ENCODE data around the gene GDPGP1. TPM values are rescaled to one million over a fixed set of nuclear protein-coding genes. Genes with fewer than 3 reads are reported as not detected.

GDPGP1 gene
- total and polyA plus RNA-seq, 2 experiments from 2014 or later = 0.61 to 3.8 TPM

DNA sequence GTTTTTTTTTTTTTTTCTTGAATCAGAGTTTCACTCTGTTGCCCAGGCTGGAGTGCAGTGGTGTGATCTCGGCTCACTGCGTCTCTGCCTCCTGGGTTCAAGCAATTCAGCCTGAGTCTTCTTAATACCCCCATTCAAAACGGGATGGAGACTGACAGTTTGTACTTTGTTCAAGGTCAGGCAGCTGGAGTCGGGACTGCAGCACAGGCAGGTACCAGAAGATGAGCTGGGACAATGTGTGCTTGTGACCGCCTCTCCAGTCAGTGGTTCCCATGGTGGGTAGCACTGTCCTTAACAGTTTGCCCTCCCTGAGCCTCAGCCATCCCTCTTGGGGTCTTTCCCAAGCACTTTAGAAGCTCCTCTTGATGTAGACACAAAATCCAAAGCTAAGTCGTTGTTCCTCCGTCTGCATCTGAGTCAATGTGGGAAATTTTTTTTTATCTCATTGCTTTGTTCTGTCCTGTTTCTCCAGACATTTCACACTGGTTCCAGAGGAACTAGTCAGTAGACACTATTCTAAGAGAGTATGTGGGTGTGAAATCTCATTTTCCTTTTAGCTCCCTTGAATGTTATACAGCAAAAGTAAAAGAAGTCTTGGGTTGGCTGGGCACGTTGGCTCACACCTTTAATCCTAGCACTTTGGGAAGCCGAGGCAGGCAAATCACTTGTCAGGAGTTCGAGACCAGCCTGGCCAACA lies 10.1 kb downstream of the GDPGP1 start:
- Mint-ChIP-seq H3K36me3 (ENCODE audit: low read depth) (no peaks in the 10 kb centered on the region; the same call in 2 of the 3 replicates), H3K4me3 (no peak overlapping the region)

DNA sequence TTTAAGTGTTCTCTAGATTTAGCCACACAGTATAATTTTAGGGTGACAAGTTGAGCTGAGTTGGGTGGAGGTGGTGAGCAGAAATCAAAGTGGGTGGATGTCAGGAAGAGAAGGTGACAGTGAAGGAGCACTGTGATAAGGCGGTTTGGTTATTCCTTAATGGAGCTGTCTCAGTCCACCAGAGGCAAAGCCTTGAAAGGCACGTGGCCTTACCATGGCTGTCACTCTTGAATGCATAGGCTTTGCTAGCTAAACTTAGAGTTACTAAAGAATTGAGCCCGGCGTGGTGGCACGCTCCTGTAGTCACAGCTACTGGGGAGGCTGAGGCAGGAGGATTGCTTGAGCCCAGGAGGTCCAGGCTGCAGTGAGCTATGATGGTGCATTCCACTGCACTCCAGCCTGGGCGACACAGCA lies 14.8 kb downstream of the GDPGP1 start:
- no peaks in the 10 kb centered on the region for H3K9me2 ChIP-seq (ENCODE audit: insufficient read depth)
- H3K27ac ChIP-seq (ENCODE audit: low read depth) = no peak overlapping the region
- no peaks in the 10 kb centered on the region for H3K4me1 ChIP-seq (ENCODE audit: insufficient read depth)
- H3F3A ChIP-seq (replicated peaks; ENCODE audit: low read depth) = 0 out of 2 replicates have a peak, but pooled peaks cover 4% of the 10 kb centered on the region
- Mint-ChIP-seq H3K27ac (no peak overlapping the region), H3K4me3 (peak overlapping the region; percentile 73), H3K36me3 (ENCODE audit: low read depth) (no peaks in the 10 kb centered on the region; the same call in 2 of the 3 replicates), H3K27me3 (ENCODE audit: insufficient read depth, low read depth, poor library complexity) (peaks cover 8% of the 10 kb centered on the region), H3K4me1 (peaks cover 3% of the 10 kb centered on the region; the same call in 2 of the 3 replicates), H3K9me3 (no peaks in the 10 kb centered on the region)
- no peak overlapping the region for H2AFZ ChIP-seq
- no peaks in the 10 kb centered on the region for H3K79me2 ChIP-seq (replicated peaks; ENCODE audit: insufficient read depth)
- peak overlapping the region; percentile 89; the same call in 1 of the 2 replicates for H3K4me2 ChIP-seq
- H3K36me3 ChIP-seq (ENCODE audit: insufficient read depth) = no peaks in the 10 kb centered on the region
- ATAC-seq (no peak), DNase-seq (ENCODE audit: low spot score) (peak; percentile 21)
- H3K4me3 ChIP-seq = peak overlapping the region; percentile 77
- no peaks in the 10 kb centered on the region; the same call in 1 of the 2 replicates for H3K27me3 ChIP-seq (ENCODE audit: insufficient read depth)
- H4K20me1 ChIP-seq (replicated peaks; ENCODE audit: insufficient read depth) = no peaks in the 10 kb centered on the region
- TF ChIP-seq POLR2AphosphoS5 (IDR thresholded peaks at IDR 0.05; ENCODE audit: low read depth) = no peak
- no peak for TF ChIP-seq ZNF331 (CRISPR knock-in tag; IDR thresholded peaks at IDR 0.05; ENCODE audit: low read depth)
- TF ChIP-seq, protein P1, sequence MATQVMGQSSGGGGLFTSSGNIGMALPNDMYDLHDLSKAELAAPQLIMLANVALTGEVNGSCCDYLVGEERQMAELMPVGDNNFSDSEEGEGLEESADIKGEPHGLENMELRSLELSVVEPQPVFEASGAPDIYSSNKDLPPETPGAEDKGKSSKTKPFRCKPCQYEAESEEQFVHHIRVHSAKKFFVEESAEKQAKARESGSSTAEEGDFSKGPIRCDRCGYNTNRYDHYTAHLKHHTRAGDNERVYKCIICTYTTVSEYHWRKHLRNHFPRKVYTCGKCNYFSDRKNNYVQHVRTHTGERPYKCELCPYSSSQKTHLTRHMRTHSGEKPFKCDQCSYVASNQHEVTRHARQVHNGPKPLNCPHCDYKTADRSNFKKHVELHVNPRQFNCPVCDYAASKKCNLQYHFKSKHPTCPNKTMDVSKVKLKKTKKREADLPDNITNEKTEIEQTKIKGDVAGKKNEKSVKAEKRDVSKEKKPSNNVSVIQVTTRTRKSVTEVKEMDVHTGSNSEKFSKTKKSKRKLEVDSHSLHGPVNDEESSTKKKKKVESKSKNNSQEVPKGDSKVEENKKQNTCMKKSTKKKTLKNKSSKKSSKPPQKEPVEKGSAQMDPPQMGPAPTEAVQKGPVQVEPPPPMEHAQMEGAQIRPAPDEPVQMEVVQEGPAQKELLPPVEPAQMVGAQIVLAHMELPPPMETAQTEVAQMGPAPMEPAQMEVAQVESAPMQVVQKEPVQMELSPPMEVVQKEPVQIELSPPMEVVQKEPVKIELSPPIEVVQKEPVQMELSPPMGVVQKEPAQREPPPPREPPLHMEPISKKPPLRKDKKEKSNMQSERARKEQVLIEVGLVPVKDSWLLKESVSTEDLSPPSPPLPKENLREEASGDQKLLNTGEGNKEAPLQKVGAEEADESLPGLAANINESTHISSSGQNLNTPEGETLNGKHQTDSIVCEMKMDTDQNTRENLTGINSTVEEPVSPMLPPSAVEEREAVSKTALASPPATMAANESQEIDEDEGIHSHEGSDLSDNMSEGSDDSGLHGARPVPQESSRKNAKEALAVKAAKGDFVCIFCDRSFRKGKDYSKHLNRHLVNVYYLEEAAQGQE (IDR thresholded peaks at IDR 0.05; ENCODE audit: unreplicated experiment) = no peak
- TF ChIP-seq JUNB (IDR thresholded peaks at IDR 0.05; ENCODE audit: unreplicated experiment) = no peak

More for the DNA sequence above, 10.1 kb downstream of the GDPGP1 start:
- Histone ChIP-seq H3K27ac (ENCODE audit: low read depth) (no peak overlapping the region), H3K4me2 (no peak overlapping the region), H3K27me3 (ENCODE audit: insufficient read depth) (no peaks in the 10 kb centered on the region), H3K9me2 (ENCODE audit: insufficient read depth) (no peaks in the 10 kb centered on the region), H2AFZ (no peak overlapping the region), H3K79me2 (replicated peaks; ENCODE audit: insufficient read depth) (no peaks in the 10 kb centered on the region), H4K20me1 (replicated peaks; ENCODE audit: insufficient read depth) (no peaks in the 10 kb centered on the region), H3K4me1 (ENCODE audit: insufficient read depth) (no peaks in the 10 kb centered on the region), H3K4me3 (no peak overlapping the region), H3K36me3 (ENCODE audit: insufficient read depth) (no peaks in the 10 kb centered on the region), H3F3A (replicated peaks; ENCODE audit: low read depth) (no peaks in the 10 kb centered on the region)
- no peaks in the 10 kb centered on the region for H3K9me3 Mint-ChIP-seq
- H3K27me3 Mint-ChIP-seq (ENCODE audit: insufficient read depth, low read depth, poor library complexity) = peaks cover 12% of the 10 kb centered on the region
- TF ChIP-seq, protein P2, sequence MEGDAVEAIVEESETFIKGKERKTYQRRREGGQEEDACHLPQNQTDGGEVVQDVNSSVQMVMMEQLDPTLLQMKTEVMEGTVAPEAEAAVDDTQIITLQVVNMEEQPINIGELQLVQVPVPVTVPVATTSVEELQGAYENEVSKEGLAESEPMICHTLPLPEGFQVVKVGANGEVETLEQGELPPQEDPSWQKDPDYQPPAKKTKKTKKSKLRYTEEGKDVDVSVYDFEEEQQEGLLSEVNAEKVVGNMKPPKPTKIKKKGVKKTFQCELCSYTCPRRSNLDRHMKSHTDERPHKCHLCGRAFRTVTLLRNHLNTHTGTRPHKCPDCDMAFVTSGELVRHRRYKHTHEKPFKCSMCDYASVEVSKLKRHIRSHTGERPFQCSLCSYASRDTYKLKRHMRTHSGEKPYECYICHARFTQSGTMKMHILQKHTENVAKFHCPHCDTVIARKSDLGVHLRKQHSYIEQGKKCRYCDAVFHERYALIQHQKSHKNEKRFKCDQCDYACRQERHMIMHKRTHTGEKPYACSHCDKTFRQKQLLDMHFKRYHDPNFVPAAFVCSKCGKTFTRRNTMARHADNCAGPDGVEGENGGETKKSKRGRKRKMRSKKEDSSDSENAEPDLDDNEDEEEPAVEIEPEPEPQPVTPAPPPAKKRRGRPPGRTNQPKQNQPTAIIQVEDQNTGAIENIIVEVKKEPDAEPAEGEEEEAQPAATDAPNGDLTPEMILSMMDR (conservative IDR thresholded peaks at IDR 0.05; ENCODE audit: low read depth in 2 of 2) = no peak
- TF ChIP-seq NANOG (IDR thresholded peaks at IDR 0.05; ENCODE audit: borderline replicate concordance) = no peak
- TF ChIP-seq, protein P3, sequence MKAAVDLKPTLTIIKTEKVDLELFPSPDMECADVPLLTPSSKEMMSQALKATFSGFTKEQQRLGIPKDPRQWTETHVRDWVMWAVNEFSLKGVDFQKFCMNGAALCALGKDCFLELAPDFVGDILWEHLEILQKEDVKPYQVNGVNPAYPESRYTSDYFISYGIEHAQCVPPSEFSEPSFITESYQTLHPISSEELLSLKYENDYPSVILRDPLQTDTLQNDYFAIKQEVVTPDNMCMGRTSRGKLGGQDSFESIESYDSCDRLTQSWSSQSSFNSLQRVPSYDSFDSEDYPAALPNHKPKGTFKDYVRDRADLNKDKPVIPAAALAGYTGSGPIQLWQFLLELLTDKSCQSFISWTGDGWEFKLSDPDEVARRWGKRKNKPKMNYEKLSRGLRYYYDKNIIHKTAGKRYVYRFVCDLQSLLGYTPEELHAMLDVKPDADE (IDR thresholded peaks at IDR 0.05) = no peak
- no peaks in the 10 kb centered on the region for H3K4me1 Mint-ChIP-seq
- DNase-seq (ENCODE audit: low spot score) (no peak), ATAC-seq (no peak)
- no peak overlapping the region for H3K27ac Mint-ChIP-seq
